ENCODE data around the gene S100A9.

DNA sequence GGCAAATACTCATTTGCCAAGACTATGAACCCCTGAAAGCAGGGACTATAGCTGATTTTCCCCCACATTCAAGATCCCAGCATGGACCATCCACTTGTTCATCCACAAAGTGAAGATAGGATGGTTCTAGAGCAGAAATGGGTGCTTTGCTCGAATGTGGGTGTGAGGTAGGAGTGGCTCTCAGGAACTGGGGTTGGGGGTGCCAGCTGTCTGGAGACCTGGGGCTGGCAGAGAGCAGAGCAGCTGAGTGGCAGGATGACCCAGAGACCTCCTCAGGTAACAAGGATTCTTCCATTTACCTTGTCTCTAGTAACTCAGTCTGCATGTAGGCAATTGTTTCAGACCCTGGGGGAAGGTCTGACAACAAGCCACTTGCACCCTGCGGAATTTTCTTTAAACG, 6.0 kb downstream of the S100A9 start:
- TF ChIP-seq, protein P1, sequence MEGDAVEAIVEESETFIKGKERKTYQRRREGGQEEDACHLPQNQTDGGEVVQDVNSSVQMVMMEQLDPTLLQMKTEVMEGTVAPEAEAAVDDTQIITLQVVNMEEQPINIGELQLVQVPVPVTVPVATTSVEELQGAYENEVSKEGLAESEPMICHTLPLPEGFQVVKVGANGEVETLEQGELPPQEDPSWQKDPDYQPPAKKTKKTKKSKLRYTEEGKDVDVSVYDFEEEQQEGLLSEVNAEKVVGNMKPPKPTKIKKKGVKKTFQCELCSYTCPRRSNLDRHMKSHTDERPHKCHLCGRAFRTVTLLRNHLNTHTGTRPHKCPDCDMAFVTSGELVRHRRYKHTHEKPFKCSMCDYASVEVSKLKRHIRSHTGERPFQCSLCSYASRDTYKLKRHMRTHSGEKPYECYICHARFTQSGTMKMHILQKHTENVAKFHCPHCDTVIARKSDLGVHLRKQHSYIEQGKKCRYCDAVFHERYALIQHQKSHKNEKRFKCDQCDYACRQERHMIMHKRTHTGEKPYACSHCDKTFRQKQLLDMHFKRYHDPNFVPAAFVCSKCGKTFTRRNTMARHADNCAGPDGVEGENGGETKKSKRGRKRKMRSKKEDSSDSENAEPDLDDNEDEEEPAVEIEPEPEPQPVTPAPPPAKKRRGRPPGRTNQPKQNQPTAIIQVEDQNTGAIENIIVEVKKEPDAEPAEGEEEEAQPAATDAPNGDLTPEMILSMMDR (IDR thresholded peaks at IDR 0.05; ENCODE audit: poor library complexity): no peak
- TF ChIP-seq EZH2 (IDR thresholded peaks at IDR 0.05; ENCODE audit: borderline replicate concordance) (no peak), EZH2phosphoT487 (IDR thresholded peaks at IDR 0.05; ENCODE audit: low read depth, severe bottlenecking, unreplicated experiment) (no peak)
